RWPE1 (cell line): ENCODE measurements around the gene KRT39.
A peak's percentile ranks its signal among the peaks of the same experiment; 100 is the strongest.

Experiments used
- CTCF ChIA-PET: fragments of 350-600 bp; sonication (Branson Sonifier 250); formaldehyde crosslinking; extraction: SDS; loops from one replicate; lab custom pipeline; 2021; lab: Yijun Ruan, JAX
- POLR2A ChIA-PET: fragments of 400-600 bp; formaldehyde crosslinking; extraction: SDS; loops from one replicate; lab custom pipeline; 2020; ENCODE audit warnings: antibody characterized with exemption; ENCODE audit not compliant: low non-redundant PET; lab: Yijun Ruan, JAX
- DNase-seq: peaks from one replicate; pipeline ENCODE4 v3.0.0; 2012; ENCODE audit warnings: low spot score
- H3K27ac ChIP-seq: fragments of 450-650 bp; 2 replicates; pipeline ENCODE4 v1.5.1; 2017
- CTCF ChIP-seq: fragments of 450-650 bp; conservative IDR thresholded peaks from 2 replicates; pipeline ENCODE4 v1.5.1; 2017; ENCODE audit warnings: low read depth, mild to moderate bottlenecking

KRT39 gene

GRCh38 chr17:40912486-40913210 lies 54.1 kb downstream of the KRT39 start:
- ChIA-PET CTCF (interaction anchor here (0.6 to 1.1 kb wide), 3 partner anchors 20 to 736 kb away, joined by 3 to 4 read pairs (median 3); no protein-coding TSS in a partner anchor), POLR2A (interaction anchor here (0.7 kb wide), 1 partner anchor 48 kb away, joined by 3 read pairs; no protein-coding TSS in a partner anchor)
- H3K27ac ChIP-seq, result no peak overlapping the region
- no peak for TF ChIP-seq CTCF
- DNase-seq, result no peak

DNA sequence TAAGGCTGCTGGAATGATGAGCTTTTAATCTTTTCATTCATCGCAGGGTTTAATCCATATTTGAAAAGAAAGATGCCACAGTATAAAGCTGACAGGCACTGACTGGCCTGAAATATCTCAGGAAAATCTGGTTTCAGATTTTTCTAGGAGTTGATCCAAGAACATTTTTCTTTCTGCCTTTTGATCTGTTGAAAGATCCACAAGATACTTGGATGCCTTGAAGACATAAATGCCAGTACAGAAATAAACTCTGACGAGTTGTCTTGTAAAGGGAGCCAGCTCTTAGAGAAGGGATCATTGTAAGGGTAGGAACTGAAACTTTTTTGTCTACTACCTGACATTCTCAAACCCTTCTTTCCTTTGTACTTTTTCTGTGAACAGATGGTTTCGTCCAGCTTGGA lies 56.3 kb downstream of the KRT39 start:
- no peak for DNase-seq
- ChIA-PET CTCF (interaction anchor here (0.6 to 1.7 kb wide), 5 partner anchors 54 to 752 kb away, joined by 3 to 6 read pairs (median 4); no protein-coding TSS in a partner anchor), POLR2A (no interaction called here)
- TF ChIP-seq CTCF, result no peak
- peak overlapping the region; percentile 90 for H3K27ac ChIP-seq

DNA sequence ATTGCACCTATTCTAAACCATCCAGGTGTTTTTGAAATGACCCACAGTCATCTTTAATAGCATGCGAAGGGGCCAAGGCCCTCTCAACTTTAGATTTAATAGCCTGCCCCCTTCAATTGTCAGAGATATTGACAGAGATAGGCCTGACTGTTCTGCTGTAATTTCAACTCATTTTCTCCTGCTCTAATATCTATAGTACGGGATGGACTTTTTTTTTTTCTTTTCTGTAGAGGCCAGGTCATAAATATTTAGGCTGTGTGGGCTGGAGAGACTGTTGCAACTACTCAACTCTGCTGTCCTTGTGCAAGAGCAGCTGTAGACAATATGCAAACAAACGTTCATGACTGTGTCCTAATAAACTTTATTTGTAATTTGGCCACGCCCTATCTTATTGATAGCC lies 57.0 kb downstream of the KRT39 start:
- peak overlapping the region; percentile 45 for H3K27ac ChIP-seq
- DNase-seq, result peak; percentile 22
- CTCF ChIA-PET, result interaction anchor here (0.5 to 1.7 kb wide), 10 partner anchors 17 to 1514 kb away, joined by 3 to 6 read pairs (median 3); no protein-coding TSS in a partner anchor
- POLR2A ChIA-PET, result no interaction called here
- TF ChIP-seq CTCF, result no peak

DNA sequence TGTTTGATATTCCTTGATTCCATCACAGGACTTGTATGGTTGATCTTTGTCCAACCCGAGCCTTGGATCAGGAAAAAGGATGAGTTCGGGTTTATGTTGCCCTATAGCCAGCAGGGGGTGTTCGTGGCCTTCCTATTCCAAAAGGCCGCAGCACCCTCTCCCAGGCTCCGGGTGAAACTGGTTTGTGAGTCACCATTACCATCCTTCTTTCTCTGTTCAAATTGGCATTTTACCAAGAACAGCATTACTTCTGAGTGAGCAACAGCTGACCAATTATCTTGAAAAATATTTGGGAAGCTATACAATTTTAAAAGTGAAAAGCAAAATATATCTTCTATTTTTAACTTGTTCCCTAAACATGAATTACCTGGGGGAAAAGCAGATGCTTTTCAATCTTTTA lies 57.4 kb downstream of the KRT39 start:
- POLR2A ChIA-PET, result no interaction called here
- TF ChIP-seq CTCF, result peak; percentile 82
- peak overlapping the region; percentile 45 for H3K27ac ChIP-seq
- CTCF ChIA-PET, result interaction anchor here (0.5 to 1.7 kb wide), 9 partner anchors 17 to 1514 kb away, joined by 3 to 6 read pairs (median 3); no protein-coding TSS in a partner anchor
- DNase-seq, result peak; percentile 90
